Measurements from ENCODE around the gene SYNM. TPM values are rescaled to one million over a fixed set of nuclear protein-coding genes. Genes with fewer than 3 reads are reported as not detected.

The SYNM gene
- total RNA-seq, 1 donor from 2014 or later: 37.7 TPM

GRCh38 chr15:99105514-99106341 is 848 bp downstream of the SYNM start:
- H3K36me3 ChIP-seq: no peaks in the 10 kb centered on the region
- H3K27me3 ChIP-seq: no peaks in the 10 kb centered on the region
- intact Hi-C loops (cut with DNase I): loop anchor here (1.0 to 10.0 kb wide), 4 partner anchors 20 to 629 kb away; partner anchors contain the start of gene LYSMD4
- peak in 1 of 3 experiments; percentile 8 for TF ChIP-seq CTCF (IDR thresholded peaks at IDR 0.05)
- H3K4me3 ChIP-seq: peak overlapping the region; percentile 76
- no peaks in the 10 kb centered on the region for H3K9me3 ChIP-seq
- peak in 1 of 2 donors; percentile 81 for DNase-seq (ENCODE audit: low spot score in 2 of 2)
- H3K27ac ChIP-seq: peak overlapping the region; percentile 89 to 95
- H3K4me1 ChIP-seq: peaks cover 14 to 35% of the 10 kb centered on the region in 2 donors

- H3K36me3 ChIP-seq: no peaks in the 10 kb centered on the region
- H3K4me1 ChIP-seq: peaks cover 14 to 44% of the 10 kb centered on the region in 2 donors
- TF ChIP-seq CTCF (IDR thresholded peaks at IDR 0.05): no peak
- intact Hi-C loops (cut with DNase I): loop anchor here (1.0 to 10.0 kb wide), 3 partner anchors 19 to 628 kb away; partner anchors contain the start of gene LYSMD4
- no peak for DNase-seq (ENCODE audit: low spot score in 2 of 2)
- H3K4me3 ChIP-seq: peak overlapping the region; percentile 76
- H3K27me3 ChIP-seq: no peaks in the 10 kb centered on the region
- peak overlapping the region; percentile 79 to 95 for H3K27ac ChIP-seq
- H3K9me3 ChIP-seq: no peaks in the 10 kb centered on the region
Measured at GRCh38 chr15:99106417-99107220, 1.7 kb downstream of the SYNM start.

GRCh38 chr15:99108993-99109392 is 4.1 kb downstream of the SYNM start:
- TF ChIP-seq CTCF (IDR thresholded peaks at IDR 0.05): no peak
- Histone ChIP-seq H3K27ac (peak overlapping the region; percentile 79 to 95), H3K4me1 (peaks cover 14 to 42% of the 10 kb centered on the region in 2 donors), H3K4me3 (peak overlapping the region in 1 of 2 donors; percentile 32), H3K27me3 (no peaks in the 10 kb centered on the region), H3K36me3 (peaks cover 0 to 7% of the 10 kb centered on the region in 2 donors), H3K9me3 (no peaks in the 10 kb centered on the region)
- intact Hi-C loops (cut with DNase I): loop anchor here (5.0 to 10.0 kb wide), 2 partner anchors 63 to 626 kb away; partner anchors contain the start of gene LYSMD4
- DNase-seq (ENCODE audit: low spot score in 2 of 2): no peak

- peaks cover 14 to 48% of the 10 kb centered on the region in 2 donors for H3K4me1 ChIP-seq
- DNase-seq (ENCODE audit: low spot score in 2 of 2): no peak
- no peaks in the 10 kb centered on the region for H3K9me3 ChIP-seq
- H3K36me3 ChIP-seq: peaks cover 0 to 10% of the 10 kb centered on the region in 2 donors
- H3K27ac ChIP-seq: peak overlapping the region; percentile 79 to 95
- intact Hi-C loops (cut with DNase I): loop anchor here (2.0 to 10.0 kb wide), 3 partner anchors 33 to 625 kb away; partner anchors contain the start of gene LYSMD4
- TF ChIP-seq CTCF (IDR thresholded peaks at IDR 0.05): no peak
- H3K27me3 ChIP-seq: no peaks in the 10 kb centered on the region
- H3K4me3 ChIP-seq: peak overlapping the region in 1 of 2 donors; percentile 32
Measured at GRCh38 chr15:99109555-99110021, 4.7 kb downstream of the SYNM start.

- Histone ChIP-seq H3K27me3 (no peaks in the 10 kb centered on the region), H3K4me3 (peak overlapping the region in 1 of 2 donors; percentile 32), H3K4me1 (peaks cover 16 to 51% of the 10 kb centered on the region in 2 donors), H3K36me3 (peaks cover 0 to 10% of the 10 kb centered on the region in 2 donors), H3K27ac (peak overlapping the region; percentile 79 to 95), H3K9me3 (no peaks in the 10 kb centered on the region)
- intact Hi-C loops (cut with DNase I): loop anchor here (2.0 kb wide), 1 partner anchor 33 kb away; no protein-coding TSS in a partner anchor
- TF ChIP-seq CTCF (IDR thresholded peaks at IDR 0.05): no peak
- DNase-seq (ENCODE audit: low spot score in 2 of 2): no peak
Measured at GRCh38 chr15:99110093-99110492, 5.2 kb downstream of the SYNM start.
